ENCODE data around the gene LIMCH1. TPM values are rescaled to one million over a fixed set of nuclear protein-coding genes. Genes with fewer than 3 reads are reported as not detected.

Gene LIMCH1
- total RNA-seq, 1 experiment from 2014 or later = 3.3 TPM

GRCh38 chr4:41715155-41715554, 177.2 kb downstream of the LIMCH1 start:
- Mint-ChIP-seq H3K27ac (no peak overlapping the region), H3K36me3 (ENCODE audit: insufficient read depth in 1 of 3, low read depth in 3 of 3) (no peaks in the 10 kb centered on the region), H3K4me1 (no peaks in the 10 kb centered on the region), H3K4me3 (no peak overlapping the region), H3K27me3 (ENCODE audit: low read depth) (peaks cover 36% of the 10 kb centered on the region), H3K9me3 (no peaks in the 10 kb centered on the region)
- H3K4me1 ChIP-seq (ENCODE audit: insufficient read depth, low read length) = no peaks in the 10 kb centered on the region
- H2BK5ac ChIP-seq (ENCODE audit: insufficient read length, low read length) = no peak overlapping the region
- H3K18ac ChIP-seq (ENCODE audit: insufficient read length, low read depth, low read length) = no peak overlapping the region
- no peak overlapping the region for H2BK12ac ChIP-seq (ENCODE audit: insufficient read length, low read depth, low read length)
- no peak overlapping the region for H2BK20ac ChIP-seq (ENCODE audit: low read depth, low read length, poor library complexity, severe bottlenecking)
- no peaks in the 10 kb centered on the region for H3K79me1 ChIP-seq (ENCODE audit: insufficient read depth, low read depth, low read length, poor library complexity, severe bottlenecking)
- H3K23me2 ChIP-seq (ENCODE audit: insufficient read length, low read depth, low read length, poor library complexity, severe bottlenecking) = no peaks in the 10 kb centered on the region
- no peak overlapping the region for H3K4ac ChIP-seq (ENCODE audit: low read depth, low read length)
- no peaks in the 10 kb centered on the region for H3K9me3 ChIP-seq (ENCODE audit: control insufficient read depth, low read depth, low read length)
- H3K56ac ChIP-seq (ENCODE audit: insufficient read length, low read depth, low read length) = no peak overlapping the region
- H3K14ac ChIP-seq (ENCODE audit: insufficient read depth, low read length) = no peak overlapping the region
- no peak overlapping the region for H4K8ac ChIP-seq (replicated peaks; ENCODE audit: insufficient read length, low read depth, low read length)
- no peaks in the 10 kb centered on the region for H3K79me2 ChIP-seq (ENCODE audit: insufficient read depth, low read length)
- no CpG with 5 or more reads among the region's 1 CpG for WGBS (ENCODE audit: extremely low coverage, insufficient read length, low lambda C conversion rate)
- no peak overlapping the region for H4K91ac ChIP-seq (ENCODE audit: insufficient read length, low read depth, low read length)
- H3T11ph ChIP-seq (ENCODE audit: low read length) = no peak overlapping the region
- H2AK5ac ChIP-seq (ENCODE audit: insufficient read length, low read length) = no peak overlapping the region
- no peak overlapping the region for H3K23ac ChIP-seq (ENCODE audit: insufficient read length, low read depth, low read length)
- no peak overlapping the region for H2AFZ ChIP-seq (ENCODE audit: low read length)
- H4K5ac ChIP-seq (ENCODE audit: insufficient read length, low read depth, low read length) = no peak overlapping the region
- peaks cover 3% of the 10 kb centered on the region; the same call in 1 of the 2 replicates for H3K27me3 ChIP-seq (ENCODE audit: insufficient read depth, low read length)
- no peak overlapping the region for H2BK15ac ChIP-seq (ENCODE audit: low read depth, low read length)
- H3K27ac ChIP-seq (ENCODE audit: insufficient read length, low read depth, low read length) = no peak overlapping the region
- no peak for TF ChIP-seq CTCF (conservative IDR thresholded peaks at IDR 0.05)
- H2BK120ac ChIP-seq (ENCODE audit: low read depth, low read length, poor library complexity, severe bottlenecking) = no peak overlapping the region
- H4K20me1 ChIP-seq (ENCODE audit: control insufficient read depth, insufficient read depth, insufficient read length) = no peaks in the 10 kb centered on the region
- H3K9ac ChIP-seq (ENCODE audit: extremely low read depth, insufficient read length, low read length) = no peak overlapping the region
- DNase-seq = no peak
- no peak overlapping the region for H3K4me2 ChIP-seq (ENCODE audit: insufficient read depth, insufficient read length, low read length)
